GM21825 (cell line): ENCODE measurements around the gene MLYCD.
"Not testable (repeated sequence)": the region's sequence is repeated elsewhere in the genome, so short reads cannot be mapped to it uniquely, and the experiment has no call there.

ENCODE experiments used
- ATAC-seq: cut with Tn5 transposase; IDR thresholded peaks from one replicate; pipeline ENCODE4 v1.9.1; 2021; ENCODE audit warnings: mild to moderate bottlenecking, moderate library complexity; ENCODE audit not compliant: unreplicated experiment

The MLYCD gene

DNA sequence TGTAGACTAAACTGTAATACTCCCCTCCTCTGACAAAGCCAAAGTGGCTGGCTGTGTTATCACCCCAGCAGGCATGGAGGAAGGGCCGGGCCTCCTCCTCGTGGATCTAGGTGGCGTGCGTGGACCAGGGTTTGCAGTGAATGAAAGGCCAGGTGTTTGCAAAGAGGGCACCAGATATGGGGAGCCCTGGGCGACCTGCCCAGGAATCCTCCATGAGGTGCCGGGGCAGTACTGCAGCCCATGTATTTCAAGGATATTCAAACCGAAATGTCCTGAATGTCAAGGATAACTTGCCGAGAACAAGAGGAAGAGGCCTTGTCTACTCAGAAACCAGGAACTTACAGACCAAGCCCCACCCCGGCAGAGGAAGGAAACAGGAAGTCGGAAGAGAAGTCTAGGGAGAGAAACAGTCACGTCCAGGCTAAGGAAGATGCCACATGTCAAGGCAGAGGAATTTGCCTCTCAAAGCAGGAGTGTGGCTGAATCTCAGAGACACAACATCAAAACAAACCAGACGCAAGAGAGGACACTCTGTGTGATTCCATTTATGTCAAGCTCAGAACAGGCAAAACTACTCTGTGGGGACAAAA lies 40.4 kb downstream of the MLYCD start:
- no peak for ATAC-seq

DNA sequence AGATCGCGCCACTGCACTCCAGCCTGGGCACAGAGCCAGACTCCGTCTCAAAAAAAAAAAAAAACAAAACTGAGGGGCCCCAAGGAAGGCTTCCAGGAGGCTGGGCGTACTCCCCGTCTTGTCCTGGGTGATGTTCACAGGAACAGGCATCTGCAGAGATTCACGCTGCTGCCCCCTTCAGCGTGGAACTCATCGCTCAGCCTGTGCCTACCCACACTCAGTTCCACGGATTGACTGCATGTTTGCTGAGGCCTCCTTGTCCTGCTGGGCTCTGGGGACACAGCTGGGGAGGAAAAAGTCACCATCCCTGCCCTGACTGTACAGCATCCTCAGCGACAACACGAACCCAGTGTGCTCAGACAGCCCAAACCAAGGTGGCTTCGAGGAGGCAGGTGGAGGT lies 41.2 kb downstream of the MLYCD start:
- ATAC-seq: no peak

DNA sequence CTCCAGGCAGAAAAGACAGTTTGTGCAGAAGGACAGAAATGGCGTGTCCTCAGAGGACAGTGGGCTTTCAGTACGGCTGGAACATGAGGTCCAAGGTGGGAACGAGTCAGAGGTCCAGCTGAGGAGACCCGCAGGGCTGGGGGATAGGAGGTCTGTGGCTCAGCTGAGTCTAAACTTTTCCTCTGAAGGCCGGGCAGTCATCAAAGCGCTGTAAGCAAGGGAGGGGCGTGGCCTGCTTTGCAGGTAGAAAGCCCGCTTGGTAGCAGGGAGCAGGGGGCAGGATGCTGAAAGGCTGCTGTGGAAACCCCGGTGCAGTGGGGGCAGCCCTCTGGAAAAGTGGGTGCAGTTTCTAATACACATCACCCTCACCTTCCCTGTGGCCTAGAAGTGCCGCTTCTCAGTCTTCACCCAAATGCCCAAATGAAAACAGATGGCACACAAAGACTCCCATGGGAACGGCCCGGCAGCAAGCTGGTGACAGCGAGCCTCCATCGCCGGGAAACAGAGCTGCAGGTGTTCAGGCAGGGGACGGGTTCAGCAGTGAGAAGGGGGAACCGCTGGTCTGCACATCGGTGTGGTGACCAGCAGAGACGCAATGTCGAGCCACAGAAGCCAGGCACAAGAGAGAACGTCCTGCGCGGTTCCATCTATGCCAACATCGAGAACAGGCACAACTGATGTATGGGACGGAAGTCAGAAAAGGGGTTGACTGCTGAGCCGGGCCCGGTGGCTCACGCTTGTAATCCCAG lies 41.9 kb downstream of the MLYCD start:
- ATAC-seq: no peak

DNA sequence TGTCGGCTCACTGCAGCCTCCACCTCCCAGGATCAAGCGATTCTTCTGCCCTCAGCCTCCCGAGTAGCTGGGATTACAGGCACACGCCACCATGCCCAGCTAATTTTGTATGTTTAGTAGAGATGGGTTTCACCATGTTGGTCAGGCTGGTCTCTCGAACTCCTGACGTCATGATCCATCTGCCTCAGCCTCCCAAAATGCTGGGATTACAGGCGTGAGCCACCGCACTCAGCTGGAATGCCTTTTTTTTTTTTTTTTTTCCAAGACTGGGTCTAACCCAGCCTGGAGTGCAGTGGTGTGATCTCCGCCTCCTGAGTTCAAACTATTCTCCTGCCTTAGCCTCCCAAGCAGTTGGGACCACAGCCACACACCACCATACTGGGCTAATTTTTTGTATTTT lies 42.6 kb downstream of the MLYCD start:
- ATAC-seq: not testable (repeated sequence)

DNA sequence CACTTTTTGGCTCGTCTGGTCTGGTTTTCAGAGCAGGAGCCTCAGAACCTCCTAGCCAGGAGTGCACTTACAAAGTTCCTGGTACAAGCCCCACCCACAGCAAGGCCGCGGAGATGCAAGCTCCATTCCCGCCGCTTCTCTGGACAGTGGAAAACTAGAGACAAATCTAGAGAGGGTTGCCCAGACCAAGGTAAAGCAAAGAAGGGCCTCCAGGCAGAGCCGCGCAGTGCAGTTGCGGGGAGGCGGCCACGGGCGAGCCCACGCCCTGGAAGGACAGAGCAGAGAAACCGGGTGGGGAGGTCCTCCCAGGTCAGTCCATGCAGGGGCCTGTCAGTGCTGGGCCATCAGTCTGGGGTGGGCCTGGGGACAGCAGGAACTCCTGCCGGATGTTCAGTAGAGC lies 43.2 kb downstream of the MLYCD start:
- ATAC-seq: no peak

DNA sequence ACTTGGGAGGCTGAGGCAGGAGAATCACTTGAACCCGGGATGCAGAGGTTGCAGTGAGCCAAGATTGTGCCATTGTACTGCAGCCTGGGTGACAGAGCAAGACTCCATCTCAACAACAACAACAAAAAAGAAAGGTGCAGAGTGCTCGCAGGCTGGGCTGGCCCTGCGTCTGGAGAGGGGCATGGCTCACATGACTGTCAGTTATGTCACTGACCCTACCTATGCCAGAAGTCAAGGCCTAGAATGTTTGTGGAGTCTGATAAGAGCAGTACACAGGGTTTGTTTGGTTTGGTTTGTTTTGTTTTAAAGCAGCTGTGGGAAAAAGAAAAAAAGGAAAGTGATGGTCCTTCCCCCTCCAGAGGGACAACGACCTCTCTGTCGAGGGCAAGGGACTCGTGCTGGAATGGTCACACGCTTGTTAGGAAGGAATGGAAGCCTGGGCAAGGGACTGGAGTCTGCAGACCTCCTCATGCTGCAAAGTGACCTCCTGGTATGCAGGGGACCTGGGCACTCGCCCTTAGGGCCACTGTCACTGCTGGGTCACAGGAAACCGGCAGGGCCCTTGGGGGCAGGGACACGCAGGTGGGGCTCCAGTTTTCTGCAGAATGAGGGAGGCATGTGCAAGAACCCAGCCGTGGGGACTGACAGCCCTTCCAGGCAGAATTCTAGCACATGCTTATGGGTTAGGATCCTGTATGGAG lies 44.0 kb downstream of the MLYCD start:
- ATAC-seq: no peak

DNA sequence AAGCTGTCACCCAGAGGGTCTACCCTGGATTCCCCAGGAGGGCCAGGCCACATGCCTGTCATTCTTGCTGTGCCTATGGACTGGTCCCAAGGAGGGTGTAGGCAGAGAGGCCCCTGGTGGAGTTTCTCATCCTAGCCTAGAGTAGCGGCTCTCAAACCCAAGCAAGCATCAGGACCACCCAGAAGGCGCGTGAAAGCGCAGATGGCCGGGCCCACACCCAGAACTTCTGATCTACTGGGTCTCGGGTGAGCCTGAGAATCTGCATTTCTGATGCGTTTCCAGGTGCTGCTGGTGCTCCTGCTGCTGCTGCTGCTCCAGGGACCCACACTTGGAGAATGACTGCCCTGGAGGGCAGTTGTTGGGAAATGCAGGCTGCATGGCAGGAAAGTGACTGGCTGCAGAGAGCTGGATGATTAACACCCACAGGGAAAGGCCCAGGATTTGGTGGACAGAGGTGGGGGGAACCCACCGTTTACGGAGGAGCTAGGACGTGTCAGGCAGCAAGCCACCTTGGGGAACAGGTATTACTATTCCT lies 44.7 kb downstream of the MLYCD start:
- no peak for ATAC-seq

DNA sequence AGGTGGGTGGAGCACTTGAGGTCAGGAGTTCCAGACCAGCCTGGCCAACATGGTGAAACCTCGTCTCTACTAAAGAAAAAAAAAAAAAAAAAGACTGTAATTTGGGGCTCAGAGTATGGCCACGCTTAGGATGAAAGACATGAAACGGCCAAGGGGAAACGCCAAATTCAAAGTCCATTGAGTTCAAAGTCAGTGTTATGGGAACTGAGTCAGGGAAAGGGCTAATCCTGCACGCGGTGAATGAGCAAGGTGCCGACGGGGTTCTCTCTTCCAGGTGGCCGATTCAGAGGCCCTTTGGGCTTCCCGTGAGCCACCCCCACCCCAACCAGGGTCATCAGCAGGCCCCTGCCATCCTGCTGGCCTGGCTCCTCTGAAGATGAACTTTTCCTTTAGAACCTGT lies 46.7 kb downstream of the MLYCD start:
- no peak for ATAC-seq

DNA sequence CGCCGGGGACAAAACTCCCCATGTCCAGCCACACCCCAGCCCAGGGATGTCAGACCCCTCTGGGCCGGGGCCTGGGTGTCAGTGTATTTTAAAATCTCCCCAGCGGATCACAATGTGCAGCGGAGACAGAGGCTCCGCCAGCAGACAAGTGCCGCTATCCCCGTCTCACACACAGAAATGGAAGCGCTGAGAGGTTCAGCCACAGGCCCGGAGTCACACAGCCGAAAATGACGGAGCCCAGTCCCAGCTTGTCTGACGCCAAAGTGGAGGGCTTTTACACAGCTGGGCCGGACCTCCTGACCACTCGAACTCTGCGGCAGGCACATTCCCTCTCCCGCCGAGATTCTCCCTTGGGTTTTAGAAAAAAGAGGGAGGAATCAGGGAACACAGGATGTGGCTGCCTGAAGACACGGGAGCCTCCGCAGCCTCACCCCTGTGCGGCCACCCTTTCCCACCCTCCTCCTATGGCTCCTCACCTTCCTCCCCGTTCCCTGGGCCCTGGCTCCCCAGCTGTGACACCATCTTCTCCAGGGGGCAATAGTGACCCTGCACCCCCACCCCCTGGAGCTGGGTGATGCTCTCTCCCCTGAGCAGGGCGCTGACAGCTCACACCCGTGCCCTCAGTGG lies 47.4 kb downstream of the MLYCD start:
- no peak for ATAC-seq

DNA sequence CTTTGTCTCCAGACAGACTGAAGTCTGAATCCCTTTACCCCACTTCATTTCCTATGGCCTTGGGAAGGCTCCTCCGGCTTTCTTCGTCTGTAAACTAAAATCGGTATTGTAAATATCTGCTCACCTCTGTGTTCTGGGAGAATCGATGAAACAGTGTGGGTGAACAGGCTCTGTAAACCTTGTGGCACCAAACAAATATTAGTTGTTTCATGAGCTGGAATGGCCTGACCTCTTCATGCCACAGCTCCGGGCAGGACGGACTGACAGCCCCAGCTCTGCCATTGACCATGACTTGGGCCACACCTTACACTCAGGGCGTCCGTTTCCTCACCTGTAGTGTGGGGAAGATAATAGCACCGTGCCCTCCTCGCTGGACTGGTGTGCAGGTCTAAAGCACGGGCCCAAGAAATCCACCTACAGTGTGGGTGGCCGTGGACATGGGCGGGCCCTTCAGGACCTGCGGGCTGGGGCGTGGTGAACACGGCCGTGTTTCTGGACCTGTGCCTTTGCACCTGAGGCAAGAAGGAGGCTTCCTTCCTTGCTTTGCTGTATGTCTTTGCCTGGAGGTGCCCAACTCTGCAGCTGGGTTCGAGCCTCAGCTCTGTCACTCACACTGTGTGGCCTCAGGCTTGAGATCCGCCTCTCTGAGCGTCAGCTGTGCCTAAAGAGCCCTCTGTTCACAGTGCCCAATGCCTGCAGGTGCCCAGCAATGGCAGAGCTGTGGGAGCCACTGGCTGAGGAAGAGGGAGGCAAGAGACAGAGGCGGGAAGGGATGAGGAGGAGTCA lies 48.1 kb downstream of the MLYCD start:
- ATAC-seq: no peak

DNA sequence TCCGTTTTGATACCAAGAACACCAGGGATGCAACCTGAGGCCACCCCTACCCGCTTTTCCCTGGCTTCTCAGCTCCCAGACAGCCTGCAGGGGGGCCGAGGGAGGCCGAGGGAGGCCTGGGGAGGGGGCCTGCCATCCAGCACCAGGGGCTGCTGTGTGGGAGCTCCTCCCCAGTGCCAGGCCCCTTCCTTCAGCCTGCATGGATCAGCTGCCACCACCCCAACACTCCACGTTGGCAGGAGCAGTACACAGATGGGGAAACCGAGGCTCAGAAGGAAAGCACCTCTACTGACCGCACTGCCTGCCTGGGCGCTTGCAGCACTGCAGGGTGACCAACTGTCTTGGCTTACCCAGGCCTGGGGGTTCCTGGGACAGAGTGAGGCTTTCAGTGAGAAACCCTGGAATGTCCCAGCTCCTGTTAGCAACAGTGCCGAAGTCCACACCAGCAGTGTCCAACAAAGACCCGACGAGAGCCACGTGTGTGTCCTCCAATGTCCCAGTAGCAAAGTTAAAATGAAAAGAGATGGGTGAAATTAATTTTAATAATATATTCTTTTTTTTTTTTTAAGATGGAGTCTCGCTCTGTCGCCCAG lies 48.8 kb downstream of the MLYCD start:
- ATAC-seq: no peak

DNA sequence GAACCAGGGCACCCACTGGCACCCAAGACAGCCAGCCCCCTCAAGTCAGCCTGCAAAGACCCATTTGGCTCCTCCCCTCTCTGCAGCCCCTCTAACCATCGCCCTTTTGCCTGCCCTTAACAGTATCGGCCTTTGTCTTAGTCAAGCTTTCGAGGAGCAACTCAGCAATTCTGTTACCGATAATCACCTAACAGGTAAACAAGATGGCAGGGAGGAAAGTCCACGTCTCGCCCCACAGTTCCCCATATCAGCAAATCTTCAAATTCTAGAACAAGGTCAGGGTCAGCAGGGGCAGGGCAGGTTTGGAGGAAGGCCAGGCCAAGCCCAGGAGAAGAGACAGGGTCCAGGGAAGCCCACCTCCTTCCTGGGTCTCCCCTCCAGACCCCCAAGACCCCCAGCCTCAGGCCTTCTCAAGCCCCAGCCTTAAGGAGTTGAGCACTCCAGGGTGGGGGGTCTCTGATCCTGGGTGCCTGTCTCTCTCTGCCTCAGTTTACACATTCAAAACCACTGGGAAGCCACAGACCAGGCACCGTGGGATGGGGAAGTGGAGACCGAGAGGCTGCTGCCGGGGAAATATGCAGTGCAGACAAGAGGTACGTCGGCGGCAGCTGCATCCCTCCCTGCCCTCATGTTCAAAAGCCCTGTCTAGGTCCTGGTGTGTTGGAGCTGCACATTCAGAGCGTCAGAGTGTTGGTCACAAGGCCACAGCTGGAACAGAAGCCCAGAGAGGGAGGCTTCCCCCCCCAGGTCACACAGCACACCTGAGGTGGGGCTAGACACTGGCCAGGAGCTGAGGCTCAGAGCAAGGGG lies 50.2 kb downstream of the MLYCD start:
- ATAC-seq: no peak

DNA sequence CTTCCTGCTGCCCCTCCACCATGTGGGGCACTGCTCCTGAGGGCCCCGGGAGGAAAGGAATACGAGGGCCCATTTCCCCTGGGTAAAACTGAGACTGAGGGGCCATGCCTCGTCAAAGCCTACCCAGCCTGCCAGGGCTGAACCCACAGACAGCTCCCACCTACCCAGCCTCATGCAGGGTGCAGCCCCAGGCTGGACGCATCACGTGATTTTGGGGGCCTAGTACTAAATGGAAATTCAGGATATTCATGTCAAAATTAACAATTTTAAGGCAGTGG lies 50.7 kb downstream of the MLYCD start:
- no peak for ATAC-seq

DNA sequence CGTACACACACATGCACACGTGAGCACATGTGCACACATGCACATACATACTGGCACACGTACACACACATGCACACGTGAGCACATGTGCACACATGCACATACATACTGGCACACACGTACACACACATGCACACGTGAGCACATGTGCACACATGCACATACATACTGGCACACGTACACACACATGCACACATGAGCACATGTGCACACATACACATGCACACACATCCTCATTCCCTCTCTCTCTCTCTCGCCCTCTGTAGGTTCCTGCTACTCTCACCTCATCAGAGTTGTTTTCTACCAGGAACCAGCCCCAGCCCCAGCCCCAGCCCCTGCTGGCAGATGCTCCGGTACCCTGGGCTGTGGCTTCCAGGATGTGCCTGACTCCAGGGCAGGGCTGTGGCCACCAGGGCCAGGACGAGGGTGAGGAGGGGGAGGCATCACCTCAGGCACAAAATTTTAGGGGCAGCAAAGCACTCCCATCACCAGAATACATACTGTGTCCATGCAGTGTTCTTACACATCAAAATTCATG lies 52.0 kb downstream of the MLYCD start:
- ATAC-seq: not testable (repeated sequence)

DNA sequence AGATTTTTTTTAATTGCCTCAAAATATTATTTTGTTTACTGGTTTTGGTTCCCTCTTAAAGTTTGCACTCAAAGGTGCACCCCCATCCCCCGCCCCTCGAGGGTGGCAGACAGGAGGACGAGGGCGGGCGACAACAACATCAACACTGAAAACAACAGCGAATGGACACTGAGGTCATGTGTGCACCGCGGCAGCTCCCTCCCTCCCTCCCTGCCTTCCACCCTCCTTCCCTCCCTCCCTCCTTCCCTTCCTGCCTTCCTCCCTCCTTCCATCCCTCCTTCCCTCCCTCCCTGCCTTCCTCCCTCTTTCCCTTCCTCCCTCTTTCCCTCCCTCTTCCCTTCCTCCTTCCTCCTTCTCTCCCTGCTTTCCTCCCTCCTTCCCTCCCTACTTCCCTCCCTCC lies 52.6 kb downstream of the MLYCD start:
- ATAC-seq: no peak

DNA sequence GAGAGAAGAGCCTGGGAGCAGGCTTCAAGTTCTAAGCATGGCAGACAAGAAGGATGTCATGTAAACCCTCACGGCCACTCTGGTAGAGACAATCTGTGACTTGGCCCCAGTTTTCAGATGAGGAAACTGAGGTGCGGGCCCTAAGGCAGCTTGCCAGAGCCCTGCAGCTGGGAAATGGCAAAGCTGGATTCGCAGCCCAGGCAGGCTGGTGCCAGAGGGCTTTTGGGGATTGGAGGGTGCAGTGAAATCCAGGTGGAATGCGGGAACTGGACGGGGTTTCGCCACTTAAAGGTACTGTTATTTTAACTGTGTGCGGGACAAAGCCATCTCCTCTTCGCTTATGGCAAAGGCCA lies 53.6 kb downstream of the MLYCD start:
- no peak for ATAC-seq

DNA sequence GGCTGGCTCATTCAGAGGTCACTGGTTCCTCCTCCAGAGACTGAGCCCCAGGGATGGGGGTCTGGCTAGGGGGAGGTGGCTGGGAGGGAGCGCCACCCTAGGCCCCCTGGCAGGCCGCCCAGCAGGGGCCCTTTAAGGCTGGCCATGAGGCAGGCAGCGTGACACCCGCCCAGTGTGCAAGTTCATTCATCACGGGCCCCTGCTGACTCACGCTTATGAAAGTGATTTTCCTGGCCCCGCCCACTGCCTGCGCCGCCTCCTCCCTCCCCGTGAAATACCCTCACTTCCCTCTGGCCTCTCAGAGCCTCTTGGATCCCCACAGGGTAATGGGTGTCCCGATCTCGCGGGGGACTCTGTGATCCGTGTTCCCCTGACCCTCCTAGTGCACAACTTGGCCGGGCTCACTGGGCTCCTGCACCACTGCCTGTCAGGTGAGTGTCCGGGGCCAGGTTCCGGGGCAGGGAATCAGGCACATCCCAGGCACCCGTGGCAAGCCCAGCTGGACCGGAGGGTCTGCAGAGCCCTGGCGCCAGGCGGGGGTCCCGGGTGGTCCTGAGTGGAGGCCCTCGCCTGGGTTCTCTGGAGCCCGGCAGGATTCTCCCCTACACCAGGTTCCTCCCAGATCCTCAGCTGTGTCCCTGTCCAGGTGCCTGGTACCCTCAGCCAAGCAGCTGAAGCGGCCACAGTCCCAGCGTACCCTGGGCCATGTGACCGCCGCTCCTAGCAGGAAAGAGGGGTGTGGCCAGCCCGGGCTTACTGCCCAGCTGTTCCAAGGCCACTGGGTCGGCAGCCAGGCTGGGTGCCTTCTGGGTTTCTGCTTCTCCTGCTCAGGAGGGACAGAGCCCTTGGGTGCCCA lies 54.3 kb downstream of the MLYCD start, which contains the start of gene OSGIN1:
OSGIN1 (plus strand) TSS at position 301 of the 856 bp plus-strand sequence. CDS start 4,432 bp downstream, outside the sequence.
- peak; percentile 88 for ATAC-seq

DNA sequence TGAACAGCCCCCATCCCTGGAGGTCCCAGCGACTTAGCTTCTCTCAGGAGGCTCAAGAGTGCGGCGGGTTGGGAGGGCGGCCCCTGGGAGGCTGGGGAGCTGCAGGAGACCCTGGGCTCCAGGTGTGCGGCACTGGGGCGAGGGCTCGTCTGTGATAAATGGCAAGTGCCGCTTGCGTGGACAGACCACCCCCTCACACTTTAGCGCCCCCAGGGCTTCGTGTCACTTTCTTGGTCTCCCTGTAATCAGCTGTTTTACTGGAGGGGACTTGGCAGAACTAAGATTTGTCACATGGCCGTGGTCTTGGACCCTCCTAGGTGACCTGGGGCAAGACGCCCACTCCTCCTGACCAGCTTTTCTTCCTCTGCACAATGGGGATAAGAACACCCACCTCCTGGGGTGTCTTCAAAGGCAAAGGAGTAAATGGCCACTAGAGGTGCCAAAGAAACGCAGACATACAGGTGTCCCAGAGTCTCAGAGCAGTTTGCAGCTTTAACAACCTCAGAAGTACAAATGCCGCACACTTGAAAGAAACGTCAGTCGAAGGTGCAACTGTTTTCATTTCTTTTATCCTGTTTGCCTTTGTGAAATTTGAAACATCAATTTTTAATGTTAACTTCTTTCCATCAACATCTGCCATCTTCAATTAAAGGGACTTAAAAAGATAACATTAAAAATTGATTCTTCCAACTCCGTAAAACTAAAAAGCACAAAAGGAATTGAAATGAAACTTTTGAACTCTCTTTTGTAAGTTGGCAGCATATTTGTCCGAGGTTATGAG lies 55.1 kb downstream of the MLYCD start:
- no peak for ATAC-seq
